HEK293T (cell line): ENCODE results near the gene ARMC7.

ENCODE experiments used
- CTCF ChIA-PET: fragments of 350-600 bp; formaldehyde crosslinking; extraction: SDS; loops from one replicate; lab custom pipeline; 2021; ENCODE audit warnings: antibody characterized with exemption, inconsistent platforms; lab: Yijun Ruan, JAX
- POLR2A ChIA-PET: fragments of 350-600 bp; formaldehyde crosslinking; extraction: SDS; loops from one replicate; lab custom pipeline; 2020; ENCODE audit warnings: antibody characterized with exemption, inconsistent platforms; lab: Yijun Ruan, JAX
- DNase-seq: peaks from one replicate; pipeline ENCODE4 v3.0.0; 2012; ENCODE audit warnings: mixed read lengths; ENCODE audit errors: extremely low spot score
- ARNT ChIP-seq: fragments of 450-650 bp; IDR thresholded peaks from 2 replicates; pipeline ENCODE4 v1.6.1; 2017; ENCODE audit warnings: mild to moderate bottlenecking
- BHLHE40 ChIP-seq: fragments of 450-650 bp; IDR thresholded peaks from 2 replicates; pipeline ENCODE4 v1.6.1; 2016; ENCODE audit warnings: mild to moderate bottlenecking, moderate library complexity, borderline replicate concordance
- CTBP1 ChIP-seq: fragments of 450-650 bp; IDR thresholded peaks from 2 replicates; pipeline ENCODE4 v1.6.1; 2016; ENCODE audit warnings: borderline replicate concordance
- ELF4 ChIP-seq: fragments of 450-650 bp; IDR thresholded peaks from 2 replicates; pipeline ENCODE4 v1.6.1; 2017; ENCODE audit warnings: antibody characterized with exemption
- FOXA1 ChIP-seq: fragments of 450-650 bp; IDR thresholded peaks from 2 replicates; pipeline ENCODE4 v1.6.1; 2016; ENCODE audit warnings: mild to moderate bottlenecking
- FOXK2 ChIP-seq: fragments of 450-650 bp; IDR thresholded peaks from 2 replicates; pipeline ENCODE4 v1.6.1; 2016; ENCODE audit warnings: mild to moderate bottlenecking
- FOXM1 ChIP-seq: fragments of 450-650 bp; IDR thresholded peaks from 2 replicates; pipeline ENCODE4 v1.6.1; 2017; ENCODE audit warnings: mild to moderate bottlenecking, borderline replicate concordance
- HDGF ChIP-seq: fragments of 450-650 bp; IDR thresholded peaks from 2 replicates; pipeline ENCODE4 v1.6.1; 2017; ENCODE audit warnings: antibody characterized with exemption, borderline replicate concordance
- L3MBTL2 ChIP-seq: fragments of 450-650 bp; conservative IDR thresholded peaks from 2 replicates; pipeline ENCODE4 v1.6.1; 2016; ENCODE audit warnings: mild to moderate bottlenecking
- LEF1 ChIP-seq: fragments of 450-650 bp; IDR thresholded peaks from 2 replicates; pipeline ENCODE4 v1.6.1; 2017; ENCODE audit warnings: mild to moderate bottlenecking, borderline replicate concordance
- NFRKB ChIP-seq: fragments of 450-650 bp; IDR thresholded peaks from 2 replicates; pipeline ENCODE4 v1.6.1; 2016; ENCODE audit warnings: mild to moderate bottlenecking, moderate library complexity
- PKNOX1 ChIP-seq: fragments of 450-650 bp; IDR thresholded peaks from 2 replicates; pipeline ENCODE4 v1.6.1; 2016
- SP1 ChIP-seq: fragments of 450-650 bp; IDR thresholded peaks from 2 replicates; pipeline ENCODE4 v1.6.1; 2017
- SUZ12 ChIP-seq: fragments of 450-650 bp; IDR thresholded peaks from 2 replicates; pipeline ENCODE4 v1.6.1; 2016; ENCODE audit warnings: mild to moderate bottlenecking
- TARDBP ChIP-seq: fragments of 450-650 bp; IDR thresholded peaks from 2 replicates; pipeline ENCODE4 v1.6.1; 2016
- ZNF384 ChIP-seq: fragments of 450-650 bp; IDR thresholded peaks from 2 replicates; pipeline ENCODE4 v1.6.1; 2016

The ARMC7 gene

DNA sequence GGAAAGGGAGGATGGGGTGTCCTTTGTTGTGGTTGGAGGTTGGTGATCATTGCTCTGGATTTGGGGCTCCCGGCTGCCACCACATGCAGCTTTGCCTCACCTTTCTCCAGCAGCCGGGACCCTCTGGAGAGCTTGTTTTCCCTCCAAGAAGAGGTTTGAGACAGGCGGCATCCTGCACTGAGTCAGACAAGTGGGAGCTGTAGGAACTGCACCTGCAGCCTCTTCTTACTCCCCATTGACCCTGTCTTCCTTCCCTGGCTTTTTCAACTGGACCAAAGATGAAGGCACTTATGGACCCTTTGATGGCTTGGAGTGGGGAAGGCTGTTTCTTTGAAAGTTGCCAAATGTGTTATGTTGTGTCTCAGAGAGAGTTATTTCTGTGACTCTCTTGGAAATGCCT lies 46.1 kb upstream of the ARMC7 start:
- POLR2A ChIA-PET = interaction anchor here (1.3 kb wide), 1 partner anchor 17 kb away, joined by 4 read pairs; the partner anchor contains the start of genes ATP5PD and KCTD2
- DNase-seq = no peak
- TF ChIP-seq NFRKB (no peak), LEF1 (no peak), SUZ12 (no peak), ARNT (no peak), L3MBTL2 (no peak), BHLHE40 (no peak)
- CTCF ChIA-PET = interaction anchor here (0.5 to 1.8 kb wide), 3 partner anchors 9 to 42 kb away, joined by 3 to 4 read pairs (median 4); no protein-coding TSS in a partner anchor

- ChIA-PET POLR2A (interaction anchor here (1.3 kb wide), 1 partner anchor 17 kb away, joined by 4 read pairs; the partner anchor contains the start of genes ATP5PD and KCTD2), CTCF (interaction anchor here (1.8 kb wide), 1 partner anchor 9 kb away, joined by 4 read pairs; no protein-coding TSS in a partner anchor)
- no peak for DNase-seq
- TF ChIP-seq PKNOX1 (no peak), NFRKB (no peak), ELF4 (no peak), ARNT (no peak), HDGF (no peak), BHLHE40 (no peak), FOXM1 (no peak), TARDBP (no peak), L3MBTL2 (no peak)
These were observed 45.7 kb upstream of the ARMC7 start for GRCh38 chr17:75064040-75064439.

DNA sequence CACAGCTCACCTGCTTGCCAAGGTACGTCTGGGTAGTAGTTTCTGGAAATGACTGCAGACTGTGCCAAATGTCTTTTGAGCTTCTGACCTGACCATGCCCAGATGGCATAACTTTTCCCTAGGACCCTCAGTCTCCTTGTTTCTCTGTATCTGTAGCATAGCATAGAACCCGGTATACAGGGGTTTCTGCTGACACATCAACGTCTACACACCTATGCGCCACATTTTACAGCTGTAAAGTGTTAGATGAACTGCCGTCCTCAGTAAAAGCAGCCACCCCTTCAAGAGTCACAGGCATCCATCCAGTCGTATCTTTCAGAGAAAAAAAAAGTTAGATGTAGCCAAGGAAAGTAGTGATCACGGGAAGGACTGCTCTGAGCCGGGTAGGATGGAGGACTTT lies 45.3 kb upstream of the ARMC7 start:
- TF ChIP-seq PKNOX1 = no peak
- TF ChIP-seq HDGF = no peak
- TF ChIP-seq SP1 = no peak
- no peak for TF ChIP-seq FOXA1
- no peak for TF ChIP-seq FOXK2
- no peak for TF ChIP-seq LEF1
- TF ChIP-seq FOXM1 = no peak
- no peak for TF ChIP-seq CTBP1
- ChIA-PET POLR2A (interaction anchor here (1.3 kb wide), 1 partner anchor 18 kb away, joined by 4 read pairs; the partner anchor contains the start of genes ATP5PD and KCTD2), CTCF (interaction anchor here (1.8 kb wide), 1 partner anchor 10 kb away, joined by 4 read pairs; no protein-coding TSS in a partner anchor)
- DNase-seq = no peak

DNA sequence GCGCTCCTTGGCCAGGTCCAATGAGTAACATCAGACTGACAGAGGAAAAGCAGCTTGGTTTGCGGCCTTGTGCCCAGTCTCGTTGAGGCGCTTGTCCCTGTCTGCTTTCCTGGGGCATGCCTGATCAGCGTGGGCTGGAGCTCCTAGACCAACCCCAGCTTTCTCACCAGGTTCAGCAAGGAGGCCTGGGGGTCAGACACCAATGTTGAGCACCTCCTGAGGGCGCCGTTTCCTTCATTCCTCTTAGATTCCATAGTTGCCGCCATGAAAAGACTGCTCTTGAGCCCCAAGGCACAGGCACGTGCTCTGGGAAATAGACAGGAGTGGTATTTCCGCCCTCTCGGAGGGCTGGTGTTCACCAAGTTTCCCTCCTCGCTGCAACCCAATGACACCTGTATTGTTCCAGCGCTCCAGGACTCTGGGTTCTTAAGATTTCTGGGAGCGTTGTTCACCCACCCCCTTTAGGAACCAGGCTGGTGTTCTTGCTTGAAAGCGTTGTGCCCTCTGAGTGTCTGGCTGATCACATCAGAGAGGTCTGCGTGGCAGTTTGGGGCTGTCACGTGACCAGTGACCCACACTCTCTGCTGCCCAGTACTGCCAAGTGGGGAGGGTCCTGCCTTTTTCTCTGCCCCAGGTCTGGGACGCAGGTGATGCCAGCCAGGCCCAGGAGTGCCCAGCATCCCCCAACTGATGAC lies 44.8 kb upstream of the ARMC7 start:
- no peak for DNase-seq
- CTCF ChIA-PET = interaction anchor here (1.8 kb wide), 1 partner anchor 10 kb away, joined by 4 read pairs; no protein-coding TSS in a partner anchor

DNA sequence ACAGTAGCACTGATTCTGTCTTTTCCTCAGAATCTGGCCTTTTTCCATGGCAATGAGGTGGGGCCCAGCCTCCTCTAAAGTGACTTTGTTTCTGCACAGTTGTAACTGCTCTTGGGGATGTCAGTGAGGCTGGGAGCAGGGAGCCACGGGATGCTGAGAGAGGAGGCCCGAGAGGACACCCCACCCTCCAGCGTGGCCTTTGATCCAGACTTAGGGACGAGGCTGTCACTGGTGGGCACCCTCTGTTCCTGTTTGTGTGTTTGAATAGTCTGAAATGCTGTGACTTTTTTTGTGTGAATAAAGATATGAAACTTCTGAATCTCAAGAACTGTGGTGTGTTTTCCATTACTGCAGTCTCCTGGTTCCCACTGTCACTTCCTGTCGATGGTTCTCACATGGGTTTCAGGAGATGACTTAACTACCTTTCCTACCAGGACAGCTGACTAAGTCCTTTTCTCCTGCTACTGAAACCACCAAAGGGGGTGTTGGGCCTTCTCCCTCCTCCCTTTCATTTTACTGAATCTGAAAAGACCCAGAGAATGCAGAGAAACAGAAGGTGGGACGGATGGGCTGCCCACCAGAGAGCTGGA lies 44.1 kb upstream of the ARMC7 start:
- no peak for TF ChIP-seq TARDBP
- ChIA-PET CTCF (no interaction called here), POLR2A (no interaction called here)
- DNase-seq = no peak

More for the DNA sequence above, 44.8 kb upstream of the ARMC7 start:
- no peak for TF ChIP-seq BHLHE40
- TF ChIP-seq TARDBP = no peak
- TF ChIP-seq FOXM1 = no peak
- no peak for TF ChIP-seq FOXA1
- POLR2A ChIA-PET = interaction anchor here (1.3 kb wide), 1 partner anchor 18 kb away, joined by 4 read pairs; the partner anchor contains the start of genes ATP5PD and KCTD2

- DNase-seq = no peak
- CTCF ChIA-PET = interaction anchor here (1.1 kb wide), 1 partner anchor 46 kb away, joined by 5 read pairs; no protein-coding TSS in a partner anchor
- TF ChIP-seq SP1 = no peak
- no peak for TF ChIP-seq ELF4
- TF ChIP-seq SUZ12 = no peak
- no peak for TF ChIP-seq ZNF384
- no peak for TF ChIP-seq LEF1
- TF ChIP-seq TARDBP = no peak
- no peak for TF ChIP-seq FOXM1
- no peak for TF ChIP-seq NFRKB
- TF ChIP-seq FOXK2 = no peak
- TF ChIP-seq CTBP1 = no peak
- no peak for TF ChIP-seq BHLHE40
- no peak for TF ChIP-seq PKNOX1
- TF ChIP-seq L3MBTL2 = no peak
- POLR2A ChIA-PET = interaction anchor here (1.0 kb wide), 1 partner anchor 33 kb away, joined by 4 read pairs; no protein-coding TSS in a partner anchor
These were observed 41.9 kb upstream of the ARMC7 start for GRCh38 chr17:75067856-75068255.
